ENCODE data around the gene UBE2E3.

UBE2E3 gene

GRCh38 chr2:181036445-181036844 lies 56.0 kb downstream of the UBE2E3 start:
- DNase-seq (no peak), ATAC-seq (ENCODE audit: insufficient read depth, low read depth) (no peak)
- no peak for TF ChIP-seq CTCF (IDR thresholded peaks at IDR 0.05; ENCODE audit: borderline replicate concordance, extremely low read depth, low read length, poor library complexity, severe bottlenecking)
- no peak for TF ChIP-seq EZH2 (IDR thresholded peaks at IDR 0.05; ENCODE audit: borderline replicate concordance, low read depth, low read length, severe bottlenecking)
- Histone ChIP-seq H3K27ac (ENCODE audit: low read length) (no peak overlapping the region), H2AFZ (ENCODE audit: low read depth, low read length) (no peak overlapping the region), H3K9me3 (ENCODE audit: insufficient read depth, low read length, severe bottlenecking) (peaks cover 3% of the 10 kb centered on the region), H3K27me3 (ENCODE audit: insufficient read depth, low read length, poor library complexity) (no peaks in the 10 kb centered on the region), H3K36me3 (ENCODE audit: insufficient read depth, low read length) (no peaks in the 10 kb centered on the region), H3K4me2 (ENCODE audit: insufficient read depth, low read length) (no peak overlapping the region), H3K4me3 (ENCODE audit: low read depth in 1 of 2, low read length in 2 of 2) (no peak overlapping the region), H3K79me2 (ENCODE audit: insufficient read depth, low read length) (peaks cover 13% of the 10 kb centered on the region; the same call in 1 of the 2 replicates), H3K4me1 (ENCODE audit: insufficient read depth, low read length) (no peaks in the 10 kb centered on the region), H4K20me1 (ENCODE audit: insufficient read depth, low read length) (no peaks in the 10 kb centered on the region), H3K9ac (ENCODE audit: low read depth, low read length) (no peak overlapping the region)

- Histone ChIP-seq H3K9ac (ENCODE audit: low read depth, low read length) (no peak overlapping the region), H4K20me1 (ENCODE audit: insufficient read depth, low read length) (no peaks in the 10 kb centered on the region; the same call in 1 of the 2 replicates), H3K27me3 (ENCODE audit: insufficient read depth, low read length, poor library complexity) (no peaks in the 10 kb centered on the region), H3K4me2 (ENCODE audit: insufficient read depth, low read length) (no peak overlapping the region), H2AFZ (ENCODE audit: low read depth, low read length) (no peak overlapping the region), H3K27ac (ENCODE audit: low read length) (no peak overlapping the region), H3K79me2 (ENCODE audit: insufficient read depth, low read length) (peaks cover 8% of the 10 kb centered on the region; the same call in 1 of the 2 replicates), H3K4me3 (ENCODE audit: low read depth in 1 of 2, low read length in 2 of 2) (no peak overlapping the region), H3K36me3 (ENCODE audit: insufficient read depth, low read length) (no peaks in the 10 kb centered on the region), H3K9me3 (ENCODE audit: insufficient read depth, low read length, severe bottlenecking) (peaks cover 3% of the 10 kb centered on the region), H3K4me1 (ENCODE audit: insufficient read depth, low read length) (no peaks in the 10 kb centered on the region)
- no peak for TF ChIP-seq CTCF (IDR thresholded peaks at IDR 0.05; ENCODE audit: borderline replicate concordance, extremely low read depth, low read length, poor library complexity, severe bottlenecking)
- no peak for TF ChIP-seq EZH2 (IDR thresholded peaks at IDR 0.05; ENCODE audit: borderline replicate concordance, low read depth, low read length, severe bottlenecking)
- ATAC-seq (ENCODE audit: insufficient read depth, low read depth) (peak; percentile 90), DNase-seq (peak; percentile 20)
These were observed 56.6 kb downstream of the UBE2E3 start for GRCh38 chr2:181036848-181037603.

GRCh38 chr2:181037922-181038321 lies 57.5 kb downstream of the UBE2E3 start:
- H3K4me3 ChIP-seq (ENCODE audit: low read depth in 1 of 2, low read length in 2 of 2), result no peak overlapping the region
- peaks cover 10% of the 10 kb centered on the region; the same call in 1 of the 2 replicates for H3K79me2 ChIP-seq (ENCODE audit: insufficient read depth, low read length)
- H3K27me3 ChIP-seq (ENCODE audit: insufficient read depth, low read length, poor library complexity), result no peaks in the 10 kb centered on the region
- H4K20me1 ChIP-seq (ENCODE audit: insufficient read depth, low read length), result peaks cover 4% of the 10 kb centered on the region; the same call in 1 of the 2 replicates
- no peaks in the 10 kb centered on the region for H3K9me3 ChIP-seq (ENCODE audit: insufficient read depth, low read length, severe bottlenecking)
- H3K27ac ChIP-seq (ENCODE audit: low read length), result no peak overlapping the region
- H3K9ac ChIP-seq (ENCODE audit: low read depth, low read length), result no peak overlapping the region
- H2AFZ ChIP-seq (ENCODE audit: low read depth, low read length), result no peak overlapping the region
- H3K36me3 ChIP-seq (ENCODE audit: insufficient read depth, low read length), result no peaks in the 10 kb centered on the region
- no peak overlapping the region for H3K4me2 ChIP-seq (ENCODE audit: insufficient read depth, low read length)
- no peak for TF ChIP-seq CTCF (IDR thresholded peaks at IDR 0.05; ENCODE audit: borderline replicate concordance, extremely low read depth, low read length, poor library complexity, severe bottlenecking)
- TF ChIP-seq EZH2 (IDR thresholded peaks at IDR 0.05; ENCODE audit: borderline replicate concordance, low read depth, low read length, severe bottlenecking), result no peak
- H3K4me1 ChIP-seq (ENCODE audit: insufficient read depth, low read length), result no peaks in the 10 kb centered on the region
- ATAC-seq (ENCODE audit: insufficient read depth, low read depth), result no peak
- DNase-seq, result no peak
